Caki2 (cell line): ENCODE measurements around the gene ADD2. TPM values are rescaled to one million over a fixed set of nuclear protein-coding genes. Genes with fewer than 3 reads are reported as not detected.

Experiments
- DNase-seq: peaks from one replicate; pipeline ENCODE4 v3.0.0-alpha.2; 2015; ENCODE audit warnings: low read depth
- in situ Hi-C: cut with HindIII; loops from 2 replicates; pipeline ENCODE4 v1.10.0; 2016; ENCODE audit warnings: low sequenced_read_pairs, low pct_unique_long_range_greater_than_20kb, mixed read lengths
- total RNA-seq: library from RNA; depleted of rRNA; stranded (reverse); fragments of >200 nt; shearing (Covaris generic); gene quantifications from 2 replicates; pipeline ENCODE4 v1.2.3, GENCODE V29; 2014; ENCODE audit warnings: low replicate concordance

Gene ADD2
- total RNA-seq, 1 experiment from 2014 or later = 3.8 TPM

DNA sequence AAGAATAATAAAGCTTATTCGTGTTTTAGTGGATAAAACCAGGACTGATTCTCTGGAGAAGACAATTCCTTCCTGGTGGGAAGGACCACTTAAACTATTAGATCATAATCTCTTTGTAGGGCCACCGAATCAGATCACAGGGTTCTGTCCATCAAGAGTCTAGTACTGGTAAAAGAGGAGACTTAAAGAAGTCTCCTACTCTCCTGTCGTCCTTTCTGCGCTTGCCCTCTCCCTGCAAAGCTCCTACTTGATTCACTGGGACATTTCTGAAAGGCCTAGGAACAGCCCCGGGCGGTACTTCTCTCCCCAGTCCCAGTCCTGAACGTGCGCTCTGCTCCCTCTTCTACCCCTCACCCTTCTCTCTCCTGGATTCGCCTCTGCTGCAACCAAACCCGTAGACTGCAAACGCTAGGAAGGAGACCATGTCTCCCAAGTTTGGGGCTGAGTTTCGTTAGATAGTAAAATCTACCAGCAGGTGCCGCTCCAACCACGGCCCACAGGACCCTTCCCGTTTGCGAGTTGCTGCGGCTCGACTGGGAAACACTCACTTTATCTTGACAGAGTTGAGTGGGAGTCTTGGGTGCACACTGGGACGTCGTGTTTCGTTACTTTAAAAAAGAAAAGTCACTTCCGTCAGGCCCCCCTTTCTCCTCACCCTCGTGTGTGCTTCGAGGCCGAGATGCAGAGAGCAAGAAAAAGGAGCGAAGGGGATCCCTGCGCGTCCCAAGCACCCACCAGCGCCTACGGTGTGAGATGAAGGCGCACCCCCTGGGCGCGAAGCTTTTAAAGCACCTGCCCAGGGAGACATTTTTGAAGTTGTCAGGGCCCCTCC, 21.5 kb upstream of the ADD2 start:
- no peak for DNase-seq

GRCh38 chr2:70785137-70785911, 17.3 kb upstream of the ADD2 start:
- peak; percentile 25 for DNase-seq
- in situ Hi-C loops = no loop called here

More for the DNA sequence above, 21.5 kb upstream of the ADD2 start:
- in situ Hi-C loops = no loop called here

DNA sequence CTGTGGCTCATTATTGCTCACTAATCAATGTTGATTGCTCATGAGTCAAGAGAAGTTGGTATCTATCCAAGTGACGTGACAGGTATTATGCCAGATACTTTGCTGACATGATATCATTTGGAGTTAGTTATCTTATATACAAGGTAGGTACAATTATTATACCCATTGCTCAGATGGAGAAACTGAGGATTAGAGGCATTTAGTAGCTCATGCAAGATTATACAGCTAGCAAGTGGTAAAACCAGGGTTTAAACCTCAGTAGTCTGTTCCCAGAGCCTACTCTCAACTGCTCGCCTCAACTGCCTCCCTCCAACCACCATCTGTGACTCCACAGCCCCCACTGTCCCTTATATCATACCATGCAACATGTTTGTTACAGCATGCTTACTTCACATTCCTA, 16.3 kb upstream of the ADD2 start:
- in situ Hi-C loops = no loop called here
- no peak for DNase-seq

DNA sequence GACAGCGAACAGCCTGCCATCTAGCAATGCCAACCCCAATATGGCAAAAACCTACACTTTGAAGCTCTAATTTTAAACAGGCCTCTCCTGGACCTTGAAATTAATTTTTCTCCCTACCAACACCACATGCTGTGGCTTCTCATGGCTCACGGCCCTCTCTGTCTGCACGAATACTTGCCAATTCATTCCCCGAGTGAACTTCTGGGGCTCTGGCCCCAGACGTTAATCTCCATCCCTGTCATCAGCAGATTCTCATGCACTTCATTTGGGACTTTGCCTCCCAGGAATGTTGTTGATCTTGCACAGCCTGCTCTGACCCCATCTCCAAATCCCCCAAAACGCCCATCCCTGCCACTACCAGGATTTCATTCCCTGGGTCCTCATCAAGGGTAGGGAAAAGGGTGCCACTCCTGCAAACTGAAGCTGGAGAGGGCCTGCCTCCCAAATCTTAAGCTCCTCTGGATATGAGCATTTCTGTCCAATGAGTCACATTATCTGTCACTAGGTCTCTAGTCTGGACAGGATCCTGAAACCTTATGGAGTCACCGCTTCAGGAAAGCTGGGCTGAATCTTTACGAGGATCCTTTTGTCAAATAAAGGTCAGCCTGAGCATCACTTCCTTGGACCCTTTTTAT, 12.0 kb upstream of the ADD2 start:
- no peak for DNase-seq
- in situ Hi-C loops = no loop called here

GRCh38 chr2:70779491-70779890, 11.5 kb upstream of the ADD2 start:
- no peak for DNase-seq
- in situ Hi-C loops = no loop called here

DNA sequence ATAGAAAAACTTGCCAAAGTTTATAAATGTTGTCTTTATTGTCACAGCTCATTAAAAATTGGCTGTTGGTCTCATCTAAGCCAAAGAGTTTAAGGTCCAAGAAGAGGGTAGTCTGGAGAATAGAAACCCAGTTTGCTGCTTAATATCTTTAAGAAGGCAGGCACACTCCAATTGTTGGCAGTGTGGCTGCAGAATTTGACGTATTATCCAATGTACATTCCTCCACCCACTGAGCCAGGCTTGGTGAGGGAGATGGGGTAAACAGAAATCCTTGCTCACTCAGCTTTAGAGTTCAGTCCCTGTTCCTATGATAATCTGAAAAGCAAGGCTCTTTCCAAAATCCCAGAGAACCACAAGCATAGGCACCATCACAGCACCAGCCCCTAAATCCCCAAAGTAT, 10.7 kb upstream of the ADD2 start:
- in situ Hi-C loops = no loop called here
- no peak for DNase-seq

GRCh38 chr2:70777450-70777849, 9.4 kb upstream of the ADD2 start:
- in situ Hi-C loops = no loop called here
- DNase-seq = peak; percentile 36

- DNase-seq = no peak
- in situ Hi-C loops = no loop called here
Measured at GRCh38 chr2:70776266-70776665, 8.3 kb upstream of the ADD2 start.

GRCh38 chr2:70775141-70775540, 7.1 kb upstream of the ADD2 start:
- no peak for DNase-seq
- in situ Hi-C loops = no loop called here

- in situ Hi-C loops = no loop called here
- no peak for DNase-seq
Measured at GRCh38 chr2:70772486-70773155, 4.6 kb upstream of the ADD2 start.

GRCh38 chr2:70771446-70771845, 3.4 kb upstream of the ADD2 start:
- in situ Hi-C loops = no loop called here
- DNase-seq = no peak

DNA sequence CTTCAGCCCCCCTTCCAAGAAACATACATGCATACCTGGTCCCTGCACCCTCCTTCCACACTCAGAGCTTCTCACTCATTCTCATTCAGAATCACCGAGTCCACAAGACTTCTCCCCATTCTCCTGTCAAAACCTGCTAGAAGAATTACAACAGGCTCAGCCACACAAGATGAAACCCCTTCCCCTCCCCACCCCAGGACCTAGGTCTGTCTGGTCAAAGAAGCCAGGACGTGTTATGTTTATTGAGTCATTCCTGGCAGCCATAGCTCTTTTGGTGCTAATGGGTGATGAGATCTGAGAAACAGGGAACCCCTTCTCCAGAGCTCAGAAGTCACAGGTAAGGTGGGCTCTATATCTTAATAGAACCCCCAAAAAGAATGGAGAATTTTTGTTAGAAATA, 1.4 kb upstream of the ADD2 start:
- DNase-seq = no peak
- in situ Hi-C loops = no loop called here

DNA sequence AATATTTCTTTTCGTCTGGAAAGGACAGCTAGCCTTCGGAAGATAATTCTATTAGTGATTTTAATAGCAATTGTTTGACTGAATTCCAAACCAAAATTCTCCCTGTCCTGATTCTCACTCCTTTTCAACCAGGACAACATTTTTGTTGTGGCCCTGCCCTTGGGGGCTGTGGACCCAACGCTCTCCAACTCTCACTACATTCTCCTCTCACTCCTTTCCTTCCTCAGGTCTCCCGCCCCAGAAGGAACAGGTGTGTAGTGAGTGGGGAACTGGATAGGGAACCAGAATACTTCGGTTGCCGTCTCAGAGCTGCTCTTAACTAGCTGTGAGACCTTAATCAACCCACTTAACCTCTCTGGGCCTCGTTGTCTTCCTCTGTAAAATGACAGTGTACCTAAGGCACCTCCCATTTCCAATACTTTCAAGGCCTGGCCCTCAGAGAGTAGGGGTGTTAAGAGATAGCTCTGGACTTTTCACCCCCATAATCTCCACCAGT, 638 bp upstream of the ADD2 start:
- in situ Hi-C loops = no loop called here

GRCh38 chr2:70767079-70767698, 811 bp downstream of the ADD2 start:
- DNase-seq = peak; percentile 41
- in situ Hi-C loops = no loop called here

More for the DNA sequence above, 638 bp upstream of the ADD2 start:
- no peak for DNase-seq

- no peak for DNase-seq
- in situ Hi-C loops = no loop called here
Measured at GRCh38 chr2:70766357-70767078, 1.5 kb downstream of the ADD2 start.

DNA sequence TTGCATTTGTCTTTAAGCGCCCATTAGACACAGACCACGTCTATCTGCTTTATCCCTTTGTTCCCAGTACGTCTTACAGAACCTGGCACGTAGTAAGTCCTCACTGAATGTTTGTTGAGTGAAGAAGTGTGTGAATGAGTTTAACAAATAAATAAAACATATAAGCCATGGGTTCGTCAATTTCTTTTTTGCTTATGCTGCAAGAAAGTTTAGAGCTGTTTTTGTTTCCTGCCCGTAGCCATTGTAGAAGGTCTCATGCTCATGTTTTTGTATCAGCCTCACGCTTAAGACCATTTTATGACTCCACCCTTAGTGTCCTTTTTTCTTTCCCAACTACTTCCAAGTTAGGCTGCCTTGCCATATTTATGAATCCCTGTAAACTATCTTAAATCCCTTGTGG, 2.5 kb downstream of the ADD2 start:
- in situ Hi-C loops = no loop called here
- DNase-seq = no peak

DNA sequence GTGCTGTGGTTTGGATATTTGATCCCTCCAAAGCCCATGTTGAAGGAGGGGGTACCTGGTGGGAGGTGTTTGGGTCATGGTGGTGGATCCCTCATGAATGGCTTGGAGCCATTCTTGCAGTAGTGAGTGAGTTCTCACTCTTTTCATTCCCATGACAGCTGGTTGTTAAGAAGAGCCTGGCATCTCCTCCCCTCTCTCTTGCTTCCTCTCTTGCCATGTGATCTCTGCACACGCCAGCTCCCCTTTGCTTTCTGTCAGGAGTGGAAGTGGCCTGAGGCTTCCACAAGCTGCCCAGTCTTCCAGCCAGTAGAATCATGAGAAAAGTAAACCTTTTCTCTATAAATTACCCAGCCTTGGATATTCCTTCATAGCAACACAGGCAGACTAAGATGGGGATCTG, 8.6 kb downstream of the ADD2 start:
- in situ Hi-C loops = no loop called here
- DNase-seq = no peak
